HepG2 (cell line): ENCODE data around the gene ARHGAP45. TPM values are rescaled to one million over a fixed set of nuclear protein-coding genes. Genes with fewer than 3 reads are reported as not detected.

Experiments
- AKAP8 ChIP-seq: sonication (generic); formaldehyde crosslinking; IDR thresholded peaks from 2 replicates; pipeline ENCODE4 v1.5.1; 2020; ENCODE audit warnings: mild to moderate bottlenecking, missing genetic modification reagents
- MXD4 ChIP-seq: IDR thresholded peaks from 2 replicates; pipeline ENCODE4 v1.6.1; 2016; ENCODE audit warnings: mild to moderate bottlenecking, missing biosample characterization, missing genetic modification reagents
- MYC ChIP-seq: sonication (generic); formaldehyde crosslinking; IDR thresholded peaks from 2 replicates; pipeline ENCODE4 v1.9.0; 2021; ENCODE audit warnings: missing genetic modification reagents, borderline replicate concordance
- NFIC ChIP-seq: IDR thresholded peaks from 2 replicates; pipeline ENCODE4 v1.6.1; 2012; ENCODE audit warnings: mild to moderate bottlenecking, low read length, inconsistent platforms
- POLR2G ChIP-seq: fragments of 200-400 bp; formaldehyde crosslinking; IDR thresholded peaks from 2 replicates; pipeline ENCODE4 v1.6.1; 2018; ENCODE audit warnings: mild to moderate bottlenecking, low read depth, low read length, moderate library complexity
- RBFOX2 ChIP-seq: fragments of 200-400 bp; formaldehyde crosslinking; IDR thresholded peaks from 2 replicates; pipeline ENCODE4 v1.6.1; 2017; ENCODE audit warnings: low read depth, mild to moderate bottlenecking, low read length
- SOX5 ChIP-seq: IDR thresholded peaks from 2 replicates; pipeline ENCODE4 v1.6.1; 2016; ENCODE audit warnings: borderline replicate concordance
- TFDP2 ChIP-seq: sonication (generic); formaldehyde crosslinking; IDR thresholded peaks from 2 replicates; pipeline ENCODE4 v1.4.0; 2020; ENCODE audit warnings: missing genetic modification reagents
- TGIF2 ChIP-seq: IDR thresholded peaks from 2 replicates; pipeline ENCODE4 v1.6.1; 2016; ENCODE audit warnings: control low read depth, missing compliant biosample characterization
- THAP11 ChIP-seq: IDR thresholded peaks from 2 replicates; pipeline ENCODE4 v1.6.1; 2016; ENCODE audit warnings: missing biosample characterization, missing genetic modification reagents
- ZBTB7A ChIP-seq: sonication (generic); formaldehyde crosslinking; IDR thresholded peaks from 2 replicates; pipeline ENCODE4 v1.8.0; 2022; ENCODE audit warnings: mild to moderate bottlenecking, missing genetic modification reagents
- ZMYM4 ChIP-seq: sonication (generic); formaldehyde crosslinking; IDR thresholded peaks from 2 replicates; pipeline ENCODE4 v1.8.1; 2023; ENCODE audit warnings: mild to moderate bottlenecking, missing genetic modification reagents
- ZNF121 ChIP-seq: sonication (generic); formaldehyde crosslinking; IDR thresholded peaks from 2 replicates; pipeline ENCODE4 v1.5.0; 2020; ENCODE audit warnings: mild to moderate bottlenecking, missing genetic modification reagents
- ZNF607 ChIP-seq: sonication (generic); formaldehyde crosslinking; IDR thresholded peaks from 2 replicates; pipeline ENCODE4 v1.5.1; 2020; ENCODE audit warnings: missing genetic modification reagents, mild to moderate bottlenecking, borderline replicate concordance
- polyA plus RNA-seq, 8 experiments: library from polyadenylated mRNA; depleted of rRNA in 3 of 8; stranded (reverse) in 7 of 8; unstranded in 1 of 8; fragments of >200 nt; fragmentation: Illumina TruSeq in 4 of 8; extraction: Trizol in 4 of 8; gene quantifications; 2 replicates each; pipeline versions ENCODE4 v1.2.1 to v1.2.3, GENCODE V29; 2011 to 2016; ENCODE audit warnings: low read depth in 4 of 8, missing spikeins in 1 of 8, mixed read lengths in 1 of 8; ENCODE audit not compliant: insufficient read depth in 1 of 8
- total RNA-seq, 5 experiments: library from RNA; depleted of rRNA; stranded (reverse); fragments of >200 nt; fragmentation: Illumina TruSeq; extraction: Trizol; gene quantifications; 2 replicates each; pipeline ENCODE4 v1.2.3, GENCODE V29; 2016; ENCODE audit warnings: low read depth in 1 of 5
- TF ChIP-seq, protein P1 (sequence below): sonication (generic); formaldehyde crosslinking; IDR thresholded peaks from 2 replicates; pipeline ENCODE4 v1.5.1; 2020; ENCODE audit warnings: mild to moderate bottlenecking, missing genetic modification reagents, moderate library complexity
- TF ChIP-seq, protein P2 (sequence below): sonication (generic); formaldehyde crosslinking; IDR thresholded peaks from 2 replicates; pipeline ENCODE4 v1.5.0; 2020; ENCODE audit warnings: missing genetic modification reagents
- TF ChIP-seq, protein P3 (sequence below): sonication (generic); formaldehyde crosslinking; IDR thresholded peaks from 2 replicates; pipeline ENCODE4 v1.5.0; 2020; ENCODE audit warnings: mild to moderate bottlenecking, missing genetic modification reagents, borderline replicate concordance

ARHGAP45 gene
- total and polyA plus RNA-seq, 2 of the 13 experiments (the other 11 are each of a cell fraction or from before 2014, with no cell fraction given): 0.84 to 32.0 TPM

- TF ChIP-seq MXD4 (CRISPR knock-in tag): peak; percentile 50; the same call in 1 of the 2 replicates
- TF ChIP-seq MYC (CRISPR knock-in tag): 0 out of 2 replicates have a peak, but pooled peaks have one; percentile 23
- TF ChIP-seq, protein P1, sequence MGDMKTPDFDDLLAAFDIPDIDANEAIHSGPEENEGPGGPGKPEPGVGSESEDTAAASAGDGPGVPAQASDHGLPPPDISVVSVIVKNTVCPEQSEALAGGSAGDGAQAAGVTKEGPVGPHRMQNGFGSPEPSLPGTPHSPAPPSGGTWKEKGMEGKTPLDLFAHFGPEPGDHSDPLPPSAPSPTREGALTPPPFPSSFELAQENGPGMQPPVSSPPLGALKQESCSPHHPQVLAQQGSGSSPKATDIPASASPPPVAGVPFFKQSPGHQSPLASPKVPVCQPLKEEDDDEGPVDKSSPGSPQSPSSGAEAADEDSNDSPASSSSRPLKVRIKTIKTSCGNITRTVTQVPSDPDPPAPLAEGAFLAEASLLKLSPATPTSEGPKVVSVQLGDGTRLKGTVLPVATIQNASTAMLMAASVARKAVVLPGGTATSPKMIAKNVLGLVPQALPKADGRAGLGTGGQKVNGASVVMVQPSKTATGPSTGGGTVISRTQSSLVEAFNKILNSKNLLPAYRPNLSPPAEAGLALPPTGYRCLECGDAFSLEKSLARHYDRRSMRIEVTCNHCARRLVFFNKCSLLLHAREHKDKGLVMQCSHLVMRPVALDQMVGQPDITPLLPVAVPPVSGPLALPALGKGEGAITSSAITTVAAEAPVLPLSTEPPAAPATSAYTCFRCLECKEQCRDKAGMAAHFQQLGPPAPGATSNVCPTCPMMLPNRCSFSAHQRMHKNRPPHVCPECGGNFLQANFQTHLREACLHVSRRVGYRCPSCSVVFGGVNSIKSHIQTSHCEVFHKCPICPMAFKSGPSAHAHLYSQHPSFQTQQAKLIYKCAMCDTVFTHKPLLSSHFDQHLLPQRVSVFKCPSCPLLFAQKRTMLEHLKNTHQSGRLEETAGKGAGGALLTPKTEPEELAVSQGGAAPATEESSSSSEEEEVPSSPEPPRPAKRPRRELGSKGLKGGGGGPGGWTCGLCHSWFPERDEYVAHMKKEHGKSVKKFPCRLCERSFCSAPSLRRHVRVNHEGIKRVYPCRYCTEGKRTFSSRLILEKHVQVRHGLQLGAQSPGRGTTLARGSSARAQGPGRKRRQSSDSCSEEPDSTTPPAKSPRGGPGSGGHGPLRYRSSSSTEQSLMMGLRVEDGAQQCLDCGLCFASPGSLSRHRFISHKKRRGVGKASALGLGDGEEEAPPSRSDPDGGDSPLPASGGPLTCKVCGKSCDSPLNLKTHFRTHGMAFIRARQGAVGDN (CRISPR knock-in tag): peak; percentile 67
- peak; percentile 31; the same call in 1 of the 2 replicates for TF ChIP-seq SOX5 (CRISPR knock-in tag)
- peak; percentile 31; the same call in 1 of the 2 replicates for TF ChIP-seq TFDP2 (CRISPR knock-in tag)
- 0 out of 2 replicates have a peak, but pooled peaks have one; percentile 15 for TF ChIP-seq ZNF607
- peak; percentile 60; the same call in 1 of the 2 replicates for TF ChIP-seq RBFOX2
- 0 out of 2 replicates have a peak, but pooled peaks have one; percentile 4 for TF ChIP-seq ZMYM4 (CRISPR knock-in tag)
- TF ChIP-seq NFIC: no peak
- TF ChIP-seq, protein P2, sequence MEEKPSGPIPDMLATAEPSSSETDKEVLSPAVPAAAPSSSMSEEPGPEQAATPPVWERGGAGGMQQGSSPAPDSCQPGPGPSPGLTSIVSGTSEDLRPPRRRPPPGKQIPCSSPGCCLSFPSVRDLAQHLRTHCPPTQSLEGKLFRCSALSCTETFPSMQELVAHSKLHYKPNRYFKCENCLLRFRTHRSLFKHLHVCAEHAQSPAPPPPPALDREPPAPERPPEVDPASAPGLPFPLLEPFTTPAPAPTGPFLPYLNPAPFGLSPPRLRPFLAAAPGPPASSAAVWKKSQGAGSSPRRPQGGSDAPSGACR (CRISPR knock-in tag): no peak; the same call in 1 of the 2 replicates
- no peak for TF ChIP-seq ZNF121 (CRISPR knock-in tag)
- TF ChIP-seq AKAP8: peak; percentile 54; the same call in 1 of the 2 replicates
- TF ChIP-seq THAP11 (CRISPR knock-in tag): peak; percentile 13; the same call in 1 of the 2 replicates
- TF ChIP-seq POLR2G: peak; percentile 53; the same call in 1 of the 2 replicates
- TF ChIP-seq, protein P3, sequence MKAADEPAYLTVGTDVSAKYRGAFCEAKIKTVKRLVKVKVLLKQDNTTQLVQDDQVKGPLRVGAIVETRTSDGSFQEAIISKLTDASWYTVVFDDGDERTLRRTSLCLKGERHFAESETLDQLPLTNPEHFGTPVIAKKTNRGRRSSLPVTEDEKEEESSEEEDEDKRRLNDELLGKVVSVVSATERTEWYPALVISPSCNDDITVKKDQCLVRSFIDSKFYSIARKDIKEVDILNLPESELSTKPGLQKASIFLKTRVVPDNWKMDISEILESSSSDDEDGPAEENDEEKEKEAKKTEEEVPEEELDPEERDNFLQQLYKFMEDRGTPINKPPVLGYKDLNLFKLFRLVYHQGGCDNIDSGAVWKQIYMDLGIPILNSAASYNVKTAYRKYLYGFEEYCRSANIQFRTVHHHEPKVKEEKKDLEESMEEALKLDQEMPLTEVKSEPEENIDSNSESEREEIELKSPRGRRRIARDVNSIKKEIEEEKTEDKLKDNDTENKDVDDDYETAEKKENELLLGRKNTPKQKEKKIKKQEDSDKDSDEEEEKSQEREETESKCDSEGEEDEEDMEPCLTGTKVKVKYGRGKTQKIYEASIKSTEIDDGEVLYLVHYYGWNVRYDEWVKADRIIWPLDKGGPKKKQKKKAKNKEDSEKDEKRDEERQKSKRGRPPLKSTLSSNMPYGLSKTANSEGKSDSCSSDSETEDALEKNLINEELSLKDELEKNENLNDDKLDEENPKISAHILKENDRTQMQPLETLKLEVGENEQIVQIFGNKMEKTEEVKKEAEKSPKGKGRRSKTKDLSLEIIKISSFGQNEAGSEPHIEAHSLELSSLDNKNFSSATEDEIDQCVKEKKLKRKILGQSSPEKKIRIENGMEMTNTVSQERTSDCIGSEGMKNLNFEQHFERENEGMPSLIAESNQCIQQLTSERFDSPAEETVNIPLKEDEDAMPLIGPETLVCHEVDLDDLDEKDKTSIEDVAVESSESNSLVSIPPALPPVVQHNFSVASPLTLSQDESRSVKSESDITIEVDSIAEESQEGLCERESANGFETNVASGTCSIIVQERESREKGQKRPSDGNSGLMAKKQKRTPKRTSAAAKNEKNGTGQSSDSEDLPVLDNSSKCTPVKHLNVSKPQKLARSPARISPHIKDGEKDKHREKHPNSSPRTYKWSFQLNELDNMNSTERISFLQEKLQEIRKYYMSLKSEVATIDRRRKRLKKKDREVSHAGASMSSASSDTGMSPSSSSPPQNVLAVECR (CRISPR knock-in tag): peak; percentile 62; the same call in 1 of the 2 replicates
- peak; percentile 87 for TF ChIP-seq ZBTB7A (CRISPR knock-in tag)
- peak; percentile 53; the same call in 1 of the 2 replicates for TF ChIP-seq TGIF2 (CRISPR knock-in tag)
Observed at GRCh38 chr19:1066748-1067340, at the start of gene ARHGAP45 (continued).
